ENCODE measurements around the gene RASSF3. TPM values are rescaled to one million over a fixed set of nuclear protein-coding genes. Genes with fewer than 3 reads are reported as not detected.

Gene RASSF3
- total and polyA plus RNA-seq, 9 donors = 32.5 to 69.1 (median 59.8) TPM

DNA sequence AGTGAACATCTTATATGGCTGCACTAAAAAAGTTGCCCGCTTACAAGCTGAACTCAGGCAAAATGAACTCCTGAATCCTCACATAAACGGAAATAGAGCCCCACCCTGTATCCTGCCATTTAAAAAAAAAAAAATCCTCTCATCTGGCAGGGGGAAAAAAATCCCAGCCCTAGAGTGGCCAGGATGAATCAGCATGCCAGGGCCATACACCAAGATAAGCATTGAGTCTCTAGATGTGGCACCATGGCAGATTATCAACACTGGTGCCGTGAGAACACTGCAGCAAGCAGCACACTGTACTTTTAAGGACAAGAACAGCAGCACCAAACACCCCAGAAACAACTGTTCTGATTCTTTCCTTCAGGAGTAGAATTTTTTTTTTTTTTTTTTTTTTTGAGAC, 65.5 kb downstream of the RASSF3 start:
- DNase-seq = no peak
- H3K27ac ChIP-seq (ENCODE audit: low read length) = peak overlapping the region; percentile 1
- no peaks in the 10 kb centered on the region for H3K27me3 ChIP-seq (ENCODE audit: control insufficient read depth, insufficient read depth, low read length)
- H3K4me1 ChIP-seq (ENCODE audit: control insufficient read depth, insufficient read depth, low read length) = peaks cover 43% of the 10 kb centered on the region
- no peaks in the 10 kb centered on the region for H3K9me3 ChIP-seq (replicated peaks; ENCODE audit: control insufficient read depth, low read depth, low read length)
- no peak overlapping the region for H3K4me3 ChIP-seq (ENCODE audit: low read length)
- H3K36me3 ChIP-seq (ENCODE audit: control insufficient read depth, insufficient read depth, low read length) = no peaks in the 10 kb centered on the region
- WGBS (ENCODE audit: insufficient coverage) = 48% methylated on average over 2 of the region's 3 CpGs

DNA sequence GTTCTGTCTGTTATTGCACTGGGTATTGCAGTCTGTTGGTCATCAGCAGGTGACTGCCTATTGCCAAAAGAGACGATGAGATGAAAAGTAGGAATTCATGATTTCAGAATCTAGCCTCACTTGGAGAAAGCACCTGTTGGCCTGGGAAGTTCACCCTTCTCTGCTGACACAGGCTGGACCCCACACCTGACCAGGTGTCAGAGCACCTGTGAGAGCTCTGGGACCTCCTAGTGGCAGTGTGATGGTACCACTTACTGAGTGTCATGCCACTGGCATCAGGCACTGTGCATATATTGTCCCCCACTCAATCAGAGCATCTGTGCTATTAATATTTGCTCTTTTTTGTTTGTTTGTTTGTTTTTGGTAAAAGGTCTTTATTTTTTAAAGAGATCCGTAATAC, 68.0 kb downstream of the RASSF3 start:
- WGBS (ENCODE audit: insufficient coverage) = 83% methylated on average over 1 of the region's 2 CpGs
- H3K9me3 ChIP-seq (replicated peaks; ENCODE audit: control insufficient read depth, low read depth, low read length) = no peaks in the 10 kb centered on the region
- H3K4me1 ChIP-seq (ENCODE audit: control insufficient read depth, insufficient read depth, low read length) = peaks cover 26% of the 10 kb centered on the region
- H3K36me3 ChIP-seq (ENCODE audit: control insufficient read depth, insufficient read depth, low read length) = no peaks in the 10 kb centered on the region
- H3K27me3 ChIP-seq (ENCODE audit: control insufficient read depth, insufficient read depth, low read length) = no peaks in the 10 kb centered on the region
- H3K27ac ChIP-seq (ENCODE audit: low read length) = no peak overlapping the region
- DNase-seq = no peak
- no peak overlapping the region for H3K4me3 ChIP-seq (ENCODE audit: low read length)

DNA sequence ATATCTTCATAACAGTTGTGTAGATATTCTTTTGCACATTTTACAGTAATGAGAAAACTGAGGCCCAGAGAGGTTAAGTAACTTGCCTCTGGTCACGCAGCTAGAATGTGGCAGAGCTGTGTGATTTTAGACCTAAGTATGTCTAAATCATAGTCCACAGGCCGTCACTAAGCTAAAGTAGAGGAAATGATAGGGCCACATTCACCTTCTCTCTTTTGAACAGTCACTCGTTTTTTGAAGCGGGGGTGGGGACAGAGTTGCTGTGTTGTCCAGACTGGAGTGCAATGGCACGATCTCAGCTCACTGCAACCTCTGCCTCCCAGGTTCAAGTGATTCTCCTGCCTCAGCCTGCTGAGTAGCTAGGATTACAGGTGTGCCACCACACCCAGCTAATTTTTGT, 68.5 kb downstream of the RASSF3 start:
- Histone ChIP-seq H3K36me3 (ENCODE audit: control insufficient read depth, insufficient read depth, low read length) (no peaks in the 10 kb centered on the region), H3K4me1 (ENCODE audit: control insufficient read depth, insufficient read depth, low read length) (peaks cover 21% of the 10 kb centered on the region), H3K4me3 (ENCODE audit: low read length) (no peak overlapping the region), H3K9me3 (replicated peaks; ENCODE audit: control insufficient read depth, low read depth, low read length) (no peaks in the 10 kb centered on the region), H3K27ac (ENCODE audit: low read length) (no peak overlapping the region), H3K27me3 (ENCODE audit: control insufficient read depth, insufficient read depth, low read length) (no peaks in the 10 kb centered on the region)
- DNase-seq = no peak
- WGBS (ENCODE audit: insufficient coverage) = 100% methylated on average over 2 of the region's 5 CpGs

DNA sequence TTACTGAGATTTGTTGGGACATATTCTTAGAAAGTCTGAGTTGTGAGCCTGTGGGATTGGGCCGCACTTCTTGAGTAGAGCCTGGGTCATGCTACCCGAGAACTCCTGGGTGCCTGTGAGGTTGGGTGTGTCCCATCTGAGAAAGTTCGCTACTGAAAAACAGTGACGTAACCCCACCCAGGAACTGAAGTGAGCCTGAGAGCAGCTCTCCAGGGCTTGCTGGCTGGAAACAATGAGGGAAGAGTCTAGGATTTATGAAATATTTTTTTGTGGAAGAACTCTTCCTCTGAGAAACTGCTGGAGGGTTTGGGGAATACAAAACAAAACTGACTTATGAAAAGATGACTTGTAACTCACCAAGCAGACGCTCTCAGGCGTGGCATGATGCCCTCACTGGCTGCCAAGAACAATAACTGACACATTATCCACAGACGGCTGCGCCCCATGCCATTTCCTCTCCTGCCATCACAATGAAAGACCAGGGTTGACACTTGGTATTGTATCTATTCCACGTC, 69.2 kb downstream of the RASSF3 start:
- Histone ChIP-seq H3K4me1 (ENCODE audit: control insufficient read depth, insufficient read depth, low read length) (peaks cover 20% of the 10 kb centered on the region), H3K36me3 (ENCODE audit: control insufficient read depth, insufficient read depth, low read length) (no peaks in the 10 kb centered on the region), H3K27me3 (ENCODE audit: control insufficient read depth, insufficient read depth, low read length) (no peaks in the 10 kb centered on the region), H3K27ac (ENCODE audit: low read length) (peak overlapping the region; percentile 66), H3K9me3 (replicated peaks; ENCODE audit: control insufficient read depth, low read depth, low read length) (no peaks in the 10 kb centered on the region), H3K4me3 (ENCODE audit: low read length) (no peak overlapping the region)
- 27% methylated on average over 6 of the region's 9 CpGs for WGBS (ENCODE audit: insufficient coverage)
- peak; percentile 75 for DNase-seq

DNA sequence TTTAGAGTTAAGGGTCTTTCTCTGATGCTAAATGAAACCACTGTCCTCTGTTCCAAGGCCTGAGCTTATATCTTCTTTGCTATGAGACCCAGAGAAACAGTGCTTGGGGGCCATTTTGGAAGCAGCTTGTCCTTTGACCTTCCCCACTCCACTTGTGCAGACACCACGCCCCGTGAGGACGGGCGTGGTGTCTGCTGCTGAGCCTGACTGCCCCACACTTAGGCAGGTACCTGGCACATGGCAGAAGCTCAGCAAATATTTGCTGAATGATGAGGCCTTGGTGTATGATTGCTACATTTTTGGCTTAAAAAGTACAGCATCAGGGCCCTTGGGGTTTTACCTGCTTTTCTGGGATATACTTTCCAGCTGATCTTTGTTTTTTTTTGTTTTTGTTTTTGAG, 69.9 kb downstream of the RASSF3 start:
- H3K9me3 ChIP-seq (replicated peaks; ENCODE audit: control insufficient read depth, low read depth, low read length) = no peaks in the 10 kb centered on the region
- DNase-seq = no peak
- H3K4me3 ChIP-seq (ENCODE audit: low read length) = no peak overlapping the region
- peak overlapping the region; percentile 66 for H3K27ac ChIP-seq (ENCODE audit: low read length)
- 100% methylated on average over 3 of the region's 4 CpGs for WGBS (ENCODE audit: insufficient coverage)
- H3K4me1 ChIP-seq (ENCODE audit: control insufficient read depth, insufficient read depth, low read length) = peaks cover 19% of the 10 kb centered on the region
- peaks cover 1% of the 10 kb centered on the region for H3K36me3 ChIP-seq (ENCODE audit: control insufficient read depth, insufficient read depth, low read length)
- no peaks in the 10 kb centered on the region for H3K27me3 ChIP-seq (ENCODE audit: control insufficient read depth, insufficient read depth, low read length)

DNA sequence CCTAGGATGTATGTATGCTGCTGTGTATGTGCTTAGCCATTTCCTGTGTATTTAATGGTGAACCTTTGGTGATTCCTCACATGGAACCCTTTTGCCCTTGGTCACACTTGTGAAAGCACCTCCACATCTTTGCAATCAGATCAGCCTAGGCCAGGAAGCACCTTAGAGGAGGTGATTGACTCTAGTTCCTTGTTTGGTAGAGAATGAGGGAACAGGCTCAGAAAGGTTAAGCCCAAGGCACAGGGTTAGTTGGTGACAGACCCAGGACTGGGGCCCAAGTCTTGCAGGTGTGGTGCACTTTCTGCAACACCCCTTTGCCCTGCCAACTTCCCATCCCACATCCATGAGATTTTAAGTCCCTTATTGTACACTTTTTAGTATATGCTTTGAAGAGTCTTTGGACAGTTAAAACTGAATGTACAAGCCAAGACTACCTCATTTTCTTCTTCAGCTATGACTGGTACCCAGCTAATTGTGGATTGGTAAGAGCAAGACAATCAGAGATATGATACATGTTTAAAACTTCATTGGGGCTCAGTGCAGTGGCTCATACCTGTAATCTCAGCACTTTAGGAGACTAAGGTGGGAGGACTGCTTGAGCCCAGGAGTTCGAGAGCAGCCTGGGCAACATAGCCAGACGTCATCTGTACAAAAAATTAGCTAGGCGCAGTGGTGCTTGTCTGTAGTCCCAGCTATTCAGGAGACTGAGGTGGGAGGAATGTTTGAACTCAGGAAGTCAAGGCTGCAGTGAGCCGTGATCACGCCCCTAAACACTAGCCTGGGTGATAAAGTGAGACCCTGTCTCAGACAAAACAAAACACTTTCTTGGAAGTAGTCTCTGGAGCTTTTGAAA, 71.1 kb downstream of the RASSF3 start:
- H3K27ac ChIP-seq (ENCODE audit: low read length) = no peak overlapping the region
- no peaks in the 10 kb centered on the region for H3K27me3 ChIP-seq (ENCODE audit: control insufficient read depth, insufficient read depth, low read length)
- peaks cover 8% of the 10 kb centered on the region for H3K36me3 ChIP-seq (ENCODE audit: control insufficient read depth, insufficient read depth, low read length)
- H3K4me3 ChIP-seq (ENCODE audit: low read length) = no peak overlapping the region
- DNase-seq = no peak
- H3K9me3 ChIP-seq (replicated peaks; ENCODE audit: control insufficient read depth, low read depth, low read length) = no peaks in the 10 kb centered on the region
- WGBS (ENCODE audit: insufficient coverage) = 89% methylated on average over 3 of the region's 5 CpGs
- peaks cover 13% of the 10 kb centered on the region for H3K4me1 ChIP-seq (ENCODE audit: control insufficient read depth, insufficient read depth, low read length)

DNA sequence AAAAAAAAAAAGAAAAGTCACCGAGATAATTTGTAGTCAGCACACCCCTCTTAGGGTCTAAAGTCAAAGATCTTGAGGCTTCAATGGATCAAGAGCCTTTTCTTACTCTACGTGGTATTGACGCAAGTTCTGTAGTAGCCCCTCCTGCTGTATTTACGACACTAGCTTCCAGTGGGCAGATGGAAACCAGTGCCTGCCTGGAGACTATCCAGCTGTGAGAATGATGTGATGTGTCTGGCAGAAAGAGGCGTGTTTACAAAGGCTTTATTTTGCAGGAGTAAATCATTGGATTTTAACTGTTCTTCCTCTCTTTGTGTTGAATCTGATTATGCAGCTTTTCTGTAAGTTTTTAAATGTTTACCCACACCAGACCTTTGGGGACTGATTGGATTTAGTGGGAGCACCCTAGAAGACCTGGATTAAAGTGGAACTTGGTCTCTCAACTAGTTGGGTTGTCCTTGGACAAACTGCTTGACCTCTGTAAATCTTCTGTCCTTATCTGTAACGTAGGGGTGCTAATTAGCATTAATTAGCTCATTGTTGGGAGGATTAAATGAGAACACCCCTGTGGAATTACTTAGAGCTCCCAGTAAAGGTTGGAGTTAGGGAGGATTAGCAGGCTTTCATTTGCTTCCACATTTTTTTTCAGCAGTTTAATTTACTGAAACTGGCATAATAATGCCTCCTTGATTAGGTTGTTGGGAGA, 72.4 kb downstream of the RASSF3 start:
- Histone ChIP-seq H3K4me3 (ENCODE audit: low read length) (no peak overlapping the region), H3K27me3 (ENCODE audit: control insufficient read depth, insufficient read depth, low read length) (no peaks in the 10 kb centered on the region), H3K9me3 (replicated peaks; ENCODE audit: control insufficient read depth, low read depth, low read length) (no peaks in the 10 kb centered on the region), H3K36me3 (ENCODE audit: control insufficient read depth, insufficient read depth, low read length) (peaks cover 9% of the 10 kb centered on the region), H3K4me1 (ENCODE audit: control insufficient read depth, insufficient read depth, low read length) (peaks cover 14% of the 10 kb centered on the region), H3K27ac (ENCODE audit: low read length) (no peak overlapping the region)
- peak; percentile 62 for DNase-seq
- WGBS (ENCODE audit: insufficient coverage) = 63% methylated on average over 3 of the region's 6 CpGs

DNA sequence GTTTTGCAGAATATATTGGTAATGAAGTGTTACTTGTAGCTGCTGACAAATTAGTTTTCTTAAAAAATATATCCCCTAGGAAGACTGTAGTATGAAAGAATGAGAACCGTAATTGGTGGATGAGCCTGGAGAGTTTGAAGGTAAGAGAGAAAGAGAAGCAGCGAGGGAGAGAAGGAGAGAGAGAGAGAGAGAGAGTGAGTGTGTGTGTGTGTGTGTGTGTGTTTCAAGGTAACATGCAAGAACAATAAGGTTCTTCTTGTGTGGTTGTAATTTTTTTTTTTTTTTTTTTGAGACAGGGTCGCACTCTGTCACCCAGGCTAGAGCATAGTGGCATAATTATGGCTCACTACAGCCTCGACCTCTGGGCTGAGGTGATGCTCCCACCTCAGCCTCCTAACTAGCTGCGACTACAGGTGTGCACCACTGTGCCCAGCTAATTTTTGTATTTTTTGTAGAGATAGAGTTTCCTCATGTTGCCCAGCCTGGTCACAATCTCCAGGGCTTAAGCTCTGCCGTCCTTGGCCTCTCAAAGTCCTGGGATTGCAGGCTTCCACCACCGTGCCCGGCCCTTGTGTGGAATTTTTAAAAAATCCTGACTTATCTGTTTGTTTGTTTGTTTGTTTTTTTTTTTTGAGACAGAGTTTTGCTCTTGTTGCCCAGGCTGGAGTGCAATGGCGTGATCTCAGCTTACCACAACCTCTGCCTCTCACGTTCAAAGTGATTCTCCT, 73.7 kb downstream of the RASSF3 start:
- no peak for DNase-seq
- H3K9me3 ChIP-seq (replicated peaks; ENCODE audit: control insufficient read depth, low read depth, low read length) = no peaks in the 10 kb centered on the region
- H3K36me3 ChIP-seq (ENCODE audit: control insufficient read depth, insufficient read depth, low read length) = peaks cover 19% of the 10 kb centered on the region
- H3K4me3 ChIP-seq (ENCODE audit: low read length) = no peak overlapping the region
- H3K27me3 ChIP-seq (ENCODE audit: control insufficient read depth, insufficient read depth, low read length) = no peaks in the 10 kb centered on the region
- WGBS (ENCODE audit: insufficient coverage) = 100% methylated on average over 2 of the region's 10 CpGs
- no peak overlapping the region for H3K27ac ChIP-seq (ENCODE audit: low read length)
- H3K4me1 ChIP-seq (ENCODE audit: control insufficient read depth, insufficient read depth, low read length) = peaks cover 24% of the 10 kb centered on the region

DNA sequence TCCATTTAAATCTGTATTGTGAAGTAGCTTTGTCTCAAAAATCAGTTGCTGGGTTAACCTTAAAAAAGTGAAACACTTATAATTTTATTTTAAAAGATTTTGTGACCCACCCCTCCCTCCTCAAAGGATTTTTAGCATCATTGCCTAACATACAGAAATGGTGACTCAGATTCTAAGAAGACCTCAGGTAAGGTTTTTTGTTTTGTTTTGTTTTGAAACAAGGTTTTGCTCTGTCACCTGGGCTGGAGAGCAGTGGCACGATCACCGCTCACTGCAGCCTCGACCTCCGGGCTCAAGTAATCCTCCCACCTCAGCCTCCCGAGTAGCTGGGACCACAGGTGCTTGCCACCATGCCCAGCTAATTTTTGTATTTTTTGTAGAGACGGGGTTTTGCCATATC, 74.8 kb downstream of the RASSF3 start:
- DNase-seq = no peak
- WGBS (ENCODE audit: insufficient coverage) = no CpG with 5 or more reads among the region's 6 CpGs
- Histone ChIP-seq H3K36me3 (ENCODE audit: control insufficient read depth, insufficient read depth, low read length) (peaks cover 22% of the 10 kb centered on the region), H3K4me3 (ENCODE audit: low read length) (no peak overlapping the region), H3K9me3 (replicated peaks; ENCODE audit: control insufficient read depth, low read depth, low read length) (no peaks in the 10 kb centered on the region), H3K27me3 (ENCODE audit: control insufficient read depth, insufficient read depth, low read length) (no peaks in the 10 kb centered on the region), H3K27ac (ENCODE audit: low read length) (no peak overlapping the region), H3K4me1 (ENCODE audit: control insufficient read depth, insufficient read depth, low read length) (peaks cover 16% of the 10 kb centered on the region)

DNA sequence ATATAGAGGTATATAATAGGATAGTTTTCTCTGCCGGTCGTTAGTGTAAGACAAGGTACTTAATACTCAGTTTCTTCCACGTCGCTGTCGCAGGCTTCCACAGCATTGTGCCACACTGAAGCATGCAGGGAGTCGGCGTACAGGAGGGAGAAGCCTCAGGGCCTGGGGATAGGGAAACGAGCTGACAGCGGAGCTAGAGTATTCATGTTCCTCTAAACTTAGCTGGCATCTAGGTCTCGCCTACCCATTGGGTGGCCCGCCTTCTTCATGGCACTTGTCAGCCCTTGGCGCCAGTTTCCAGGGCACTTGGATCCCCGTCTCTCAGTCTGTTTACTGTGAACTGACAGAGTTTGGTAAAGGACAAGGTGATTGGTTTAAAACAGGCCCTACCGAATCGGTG, 75.3 kb downstream of the RASSF3 start:
- H3K4me1 ChIP-seq (ENCODE audit: control insufficient read depth, insufficient read depth, low read length) = peaks cover 11% of the 10 kb centered on the region
- H3K9me3 ChIP-seq (replicated peaks; ENCODE audit: control insufficient read depth, low read depth, low read length) = no peaks in the 10 kb centered on the region
- H3K4me3 ChIP-seq (ENCODE audit: low read length) = no peak overlapping the region
- H3K27ac ChIP-seq (ENCODE audit: low read length) = no peak overlapping the region
- WGBS (ENCODE audit: insufficient coverage) = 90% methylated on average over 11 of the region's 15 CpGs
- peaks cover 22% of the 10 kb centered on the region for H3K36me3 ChIP-seq (ENCODE audit: control insufficient read depth, insufficient read depth, low read length)
- no peaks in the 10 kb centered on the region for H3K27me3 ChIP-seq (ENCODE audit: control insufficient read depth, insufficient read depth, low read length)
- DNase-seq = no peak
